Ascending aorta (tissue), 1 donor: Measurements from ENCODE around the gene ATG4A. TPM values are rescaled to one million over a fixed set of nuclear protein-coding genes. Genes with fewer than 3 reads are reported as not detected.

Experiments
- total RNA-seq: library from RNA; depleted of rRNA; stranded (reverse); fragments of >200 nt; gene quantifications from one replicate; pipeline ENCODE4 v1.1.0, GENCODE V29; 2016

Gene ATG4A
- total RNA-seq, 1 donor from 2014 or later: 15.0 TPM

Other genes with a start within 250 kb of the ATG4A start
- gene TEX13B, start 109.4 kb upstream of the ATG4A start, total RNA-seq: not detected
- 2.9 TPM for gene VSIG1, start 46.7 kb upstream of the ATG4A start, total RNA-seq
- 11.5 TPM for gene PSMD10, start 236 bp upstream of the ATG4A start, total RNA-seq